Activated CD8-positive, alpha-beta memory T cell treated with anti-CD3 and anti-CD28 coated beads, Interleukin-2, amount 50 U/mL, for 24 hours (primary cell): ENCODE results near the gene PLCH1.

ENCODE experiments used
- DNase-seq: peaks from one replicate; pipeline ENCODE4 v3.0.0-alpha.2; 2020; ENCODE audit errors: extremely low read depth

The PLCH1 gene

DNA sequence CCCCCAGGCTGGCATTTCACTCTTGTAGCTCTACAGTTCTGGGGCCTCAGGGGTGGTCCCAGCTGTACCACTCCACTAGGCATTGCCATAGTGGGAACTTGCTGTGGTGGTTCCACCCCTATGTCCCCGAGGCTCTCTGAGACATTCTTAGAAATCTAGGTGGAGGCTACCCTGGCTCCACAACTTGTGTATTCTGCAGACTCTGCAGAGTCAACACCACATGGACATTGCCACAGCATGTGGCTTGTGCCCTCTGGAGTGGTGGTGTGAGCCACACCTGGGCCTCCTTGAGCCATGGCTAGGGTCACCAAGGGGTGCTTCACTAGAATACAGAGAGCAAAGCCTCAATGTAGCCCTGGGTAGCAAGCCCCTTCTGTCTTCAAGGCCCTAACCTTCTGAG lies 397.0 kb downstream of the PLCH1 start:
- no peak for DNase-seq

DNA sequence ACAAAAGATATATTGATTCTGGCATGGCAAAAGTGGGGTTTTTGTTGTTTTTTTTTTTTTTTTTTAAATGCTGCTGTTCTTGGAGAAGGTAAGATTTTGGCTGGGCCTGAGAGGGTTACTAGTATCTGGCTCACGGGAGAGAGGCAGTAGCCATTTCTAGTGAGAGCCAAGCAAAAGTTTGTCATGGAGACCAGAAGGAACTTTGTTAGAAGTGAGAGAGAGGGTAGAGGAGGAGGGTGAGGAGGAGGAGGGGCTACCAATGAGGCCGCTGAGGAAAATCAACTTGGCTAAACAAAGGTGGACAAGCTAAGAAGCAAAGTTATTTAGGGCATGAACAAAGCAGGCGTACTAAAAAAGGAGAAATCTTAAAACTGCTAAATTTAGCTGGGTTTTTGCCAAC lies 402.5 kb downstream of the PLCH1 start:
- DNase-seq, result no peak

DNA sequence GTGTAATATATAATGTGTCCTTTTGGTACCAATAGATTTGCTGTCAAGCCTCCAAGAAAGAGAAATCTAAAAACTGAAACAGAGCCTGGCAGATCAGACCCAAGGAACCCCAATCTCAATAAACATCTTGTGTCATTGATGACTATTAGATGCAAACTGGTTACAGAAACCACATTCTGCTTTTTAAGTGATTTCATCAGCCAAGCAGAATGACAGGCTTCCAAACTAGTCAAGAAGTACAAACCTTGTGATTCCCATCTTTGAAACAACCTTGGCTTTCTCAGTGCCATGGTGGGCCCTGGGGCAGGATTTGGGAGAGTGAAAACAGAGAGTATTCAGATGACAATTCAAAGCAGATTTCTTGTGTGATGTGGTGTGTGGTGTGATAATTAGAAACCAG lies 405.8 kb downstream of the PLCH1 start:
- no peak for DNase-seq

DNA sequence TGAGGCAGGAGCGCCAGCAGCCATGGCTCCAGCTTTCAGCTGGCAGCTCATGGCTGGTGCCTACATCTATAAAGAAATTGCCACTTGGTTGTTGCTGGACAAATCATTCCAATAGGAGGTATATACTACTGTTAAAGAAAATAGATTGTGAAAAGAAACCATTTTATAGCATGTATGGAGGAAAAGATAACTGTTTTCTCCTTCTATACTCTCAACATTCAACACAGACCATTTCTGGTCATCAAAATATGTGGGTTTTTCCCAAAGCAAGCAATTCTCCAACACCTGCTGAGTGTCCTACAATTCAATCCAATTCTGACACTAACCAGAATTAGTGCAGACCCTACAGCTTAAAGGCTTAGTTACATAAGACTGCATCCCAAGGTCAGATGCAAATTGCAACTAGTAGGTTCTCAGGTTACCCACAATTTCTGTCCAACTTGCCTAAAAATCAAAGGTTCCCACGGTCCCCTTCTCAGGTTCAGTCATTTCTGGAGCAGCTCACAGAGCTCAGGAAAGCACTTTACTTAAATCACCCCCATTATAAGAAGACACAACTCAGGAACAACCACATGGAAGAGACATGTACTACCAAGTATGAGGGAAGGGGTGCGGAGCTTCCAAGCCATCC lies 409.0 kb downstream of the PLCH1 start:
- DNase-seq, result no peak

DNA sequence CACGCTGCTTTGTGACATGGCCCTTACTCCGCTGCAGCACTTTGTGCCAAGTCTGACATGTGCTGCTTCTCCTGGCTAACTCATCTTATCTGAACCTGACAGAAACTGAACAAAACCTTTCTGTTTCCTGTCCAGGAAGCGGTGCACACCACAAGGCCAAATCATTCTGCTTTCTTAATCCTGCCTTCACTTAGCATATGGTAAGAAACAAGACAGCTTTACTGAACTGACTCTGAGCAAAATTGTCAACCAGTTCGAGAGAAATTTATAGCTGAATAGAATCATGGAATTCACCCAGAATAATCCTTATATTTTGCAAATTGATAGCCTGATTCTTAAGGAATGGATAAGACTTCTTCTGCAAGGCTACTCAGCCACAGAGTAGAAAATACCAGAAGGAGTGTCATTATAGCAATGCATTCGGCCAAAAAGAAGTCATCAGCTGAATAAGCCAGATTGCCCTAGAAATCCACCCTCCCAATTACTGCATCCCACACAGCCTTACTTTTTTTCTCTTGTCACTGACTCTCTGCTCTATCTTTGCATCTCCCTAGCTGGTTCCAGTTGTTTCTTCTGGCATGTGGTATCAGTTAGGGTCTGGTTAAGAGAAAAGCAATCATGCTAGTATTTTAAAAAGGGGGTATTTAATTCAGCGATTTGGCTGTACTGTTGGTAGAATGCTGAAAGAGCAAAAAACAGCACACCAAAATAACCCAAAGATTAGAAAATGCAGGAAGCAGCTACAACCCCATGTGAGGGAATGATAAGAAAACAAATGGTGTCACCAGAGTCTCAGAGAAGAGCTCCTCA lies 409.8 kb downstream of the PLCH1 start:
- DNase-seq, result no peak

DNA sequence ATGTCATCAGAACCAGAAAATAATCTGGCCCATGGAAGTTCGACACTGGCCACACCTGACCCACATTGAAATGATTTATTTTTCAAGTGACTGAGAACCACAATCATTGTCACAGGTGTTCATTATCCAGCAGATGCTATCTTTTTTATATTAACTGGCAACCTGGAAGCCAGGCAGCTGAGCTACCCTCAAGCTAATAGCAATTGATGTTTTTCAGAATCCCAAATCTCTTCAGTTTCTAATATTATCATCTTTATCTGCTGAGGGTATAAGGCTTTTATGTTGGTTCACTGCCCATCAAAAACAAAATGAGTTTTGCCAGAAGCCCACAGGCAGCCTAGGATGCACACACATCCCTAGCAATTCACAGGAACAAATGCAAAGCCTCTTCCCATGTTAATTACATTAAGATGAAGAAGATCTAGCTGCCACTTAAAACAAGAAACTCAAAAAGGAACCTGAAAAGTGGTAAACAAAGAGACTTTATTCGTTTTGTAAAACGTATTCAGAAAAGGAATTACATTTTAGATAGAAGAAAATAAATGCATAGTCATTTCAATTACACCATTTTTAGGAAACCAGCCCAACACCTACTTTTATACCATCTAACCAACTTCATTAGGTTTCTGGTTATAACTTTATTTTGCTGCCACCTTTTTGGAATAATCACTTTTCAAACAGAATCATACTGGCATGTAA lies 410.5 kb downstream of the PLCH1 start:
- DNase-seq, result no peak

DNA sequence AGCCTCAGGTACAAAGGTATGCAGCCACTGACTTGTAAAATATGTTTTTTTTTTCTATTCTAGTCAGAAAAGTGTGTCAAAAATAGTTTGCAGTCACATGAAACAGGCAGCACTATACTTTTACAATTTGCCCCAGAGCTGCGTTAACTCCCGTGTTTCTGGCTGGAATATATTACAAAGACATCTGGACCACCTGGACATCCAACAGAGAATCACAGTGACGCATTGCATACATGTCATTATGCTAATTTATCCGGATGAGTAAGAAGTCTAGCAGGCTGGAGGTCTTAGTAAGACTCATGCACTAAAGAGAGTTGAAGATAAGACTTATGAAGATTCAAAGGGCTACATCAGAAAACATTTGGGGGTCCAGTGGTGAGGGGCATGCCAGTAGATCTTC lies 412.2 kb downstream of the PLCH1 start:
- no peak for DNase-seq

DNA sequence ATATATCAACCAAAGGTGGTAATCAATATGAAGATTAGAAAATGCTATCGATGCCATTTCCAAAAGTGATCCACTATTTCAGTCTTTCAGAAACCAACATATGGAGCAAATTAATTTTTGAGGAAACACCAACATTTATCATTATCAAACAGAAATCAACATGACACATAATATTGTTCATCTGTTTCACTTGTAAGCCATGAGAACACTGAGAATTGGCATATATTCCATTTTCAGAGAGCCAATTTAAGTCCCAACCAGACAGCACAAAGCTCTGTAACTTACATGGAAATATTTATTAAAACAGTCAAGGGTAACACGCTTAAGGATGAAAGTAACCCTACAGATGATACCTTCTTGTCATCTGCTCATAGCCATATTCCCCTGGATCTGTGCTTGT lies 413.8 kb downstream of the PLCH1 start:
- DNase-seq, result no peak

DNA sequence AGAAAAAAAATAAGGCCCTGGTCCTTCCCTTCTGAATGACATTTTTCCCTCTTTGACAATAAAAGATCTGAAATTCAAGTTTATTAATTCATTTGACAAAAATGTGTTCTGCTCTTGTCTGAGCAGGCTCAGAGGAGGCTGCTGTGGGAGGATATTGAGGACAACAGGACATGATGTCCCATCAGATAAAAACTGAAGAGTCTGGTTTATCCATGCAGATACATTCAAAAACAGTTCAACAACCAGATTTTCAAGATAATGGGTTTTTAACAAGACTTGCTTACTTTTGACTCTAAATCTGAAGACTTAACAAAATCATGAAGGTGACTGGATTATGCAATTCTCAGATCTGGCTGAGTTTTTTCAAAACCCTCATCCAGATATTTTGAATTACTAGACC lies 414.5 kb downstream of the PLCH1 start:
- no peak for DNase-seq

DNA sequence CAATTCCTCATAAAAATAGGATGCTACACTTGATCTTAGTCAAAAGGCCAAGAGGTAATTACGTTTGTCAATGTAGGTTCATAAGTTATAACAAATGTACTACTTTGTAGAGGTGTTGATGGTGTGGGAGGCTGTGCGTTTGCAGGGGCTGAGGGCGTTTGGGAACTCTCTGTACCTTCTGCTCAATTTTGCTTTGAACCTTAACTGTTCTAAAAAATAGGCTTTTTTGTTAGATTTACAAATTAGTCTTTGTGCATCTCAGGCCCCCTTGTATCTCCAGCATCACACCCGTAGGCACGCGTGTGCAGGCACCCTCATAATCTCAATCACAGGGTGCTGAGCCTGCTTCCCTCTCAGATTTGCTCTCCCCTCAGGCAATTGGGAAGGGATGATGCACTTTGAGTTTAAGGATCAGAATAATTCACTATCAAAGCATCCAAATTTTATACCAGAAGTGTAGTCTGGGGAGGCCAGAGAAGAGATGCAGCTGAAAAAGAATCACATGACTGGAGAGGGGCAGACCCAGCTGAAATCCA lies 415.3 kb downstream of the PLCH1 start:
- DNase-seq, result no peak

DNA sequence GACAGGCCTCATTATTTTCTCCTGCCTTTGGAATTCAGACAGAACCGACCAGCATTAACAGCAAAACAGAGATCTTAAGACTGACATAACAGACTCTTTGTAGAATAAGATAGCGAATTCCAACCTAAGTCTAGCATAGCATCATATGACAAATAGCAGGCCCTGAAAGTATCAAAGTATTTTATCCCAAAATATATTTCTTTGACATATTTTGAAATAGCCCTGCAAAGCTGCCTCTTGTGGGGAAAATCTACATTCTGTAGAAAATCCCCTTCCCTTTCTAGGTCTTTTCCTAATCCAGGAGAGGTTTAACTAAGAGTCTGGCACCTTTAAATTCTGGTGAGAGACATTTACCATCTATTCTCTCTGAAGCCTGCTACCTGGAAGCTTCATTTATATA lies 417.0 kb downstream of the PLCH1 start:
- DNase-seq, result no peak

DNA sequence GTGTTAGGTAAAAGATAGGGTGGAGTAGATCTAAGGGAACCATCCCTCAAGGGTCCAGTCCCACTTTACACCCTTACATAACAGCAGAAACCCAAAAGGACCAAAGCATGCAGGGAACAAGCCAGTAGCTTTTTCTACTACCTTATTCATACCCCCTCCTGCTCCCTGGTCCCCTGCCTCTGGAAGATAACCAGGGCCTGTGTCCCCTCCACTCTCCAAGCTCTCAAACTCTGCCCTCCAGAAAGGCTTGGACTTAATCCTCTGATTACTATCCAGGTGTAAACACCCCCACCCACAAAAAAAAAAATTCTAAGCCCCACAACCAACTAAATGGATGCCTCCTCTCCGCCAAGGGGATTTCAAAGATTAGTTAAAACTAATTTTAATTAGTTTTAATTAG lies 417.4 kb downstream of the PLCH1 start:
- no peak for DNase-seq

DNA sequence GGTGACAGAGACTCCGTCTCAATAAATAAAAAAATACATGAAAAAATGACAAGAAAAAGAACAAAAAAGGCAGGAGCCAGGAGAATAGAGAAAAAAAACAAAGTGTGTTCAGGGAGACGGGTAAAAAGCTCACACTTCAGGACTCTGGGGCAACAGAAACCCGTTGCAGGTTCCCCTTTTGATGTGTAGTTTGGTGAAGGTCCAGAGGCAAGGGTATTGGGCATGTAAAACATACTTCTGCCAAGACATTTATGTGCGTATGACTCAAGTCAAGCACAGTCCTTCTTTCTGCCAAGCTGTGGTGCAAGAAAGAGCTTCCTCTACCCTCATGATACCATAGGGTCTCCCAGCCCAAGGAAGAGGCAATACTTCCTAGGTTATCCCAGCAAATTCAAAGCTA lies 418.0 kb downstream of the PLCH1 start:
- no peak for DNase-seq

DNA sequence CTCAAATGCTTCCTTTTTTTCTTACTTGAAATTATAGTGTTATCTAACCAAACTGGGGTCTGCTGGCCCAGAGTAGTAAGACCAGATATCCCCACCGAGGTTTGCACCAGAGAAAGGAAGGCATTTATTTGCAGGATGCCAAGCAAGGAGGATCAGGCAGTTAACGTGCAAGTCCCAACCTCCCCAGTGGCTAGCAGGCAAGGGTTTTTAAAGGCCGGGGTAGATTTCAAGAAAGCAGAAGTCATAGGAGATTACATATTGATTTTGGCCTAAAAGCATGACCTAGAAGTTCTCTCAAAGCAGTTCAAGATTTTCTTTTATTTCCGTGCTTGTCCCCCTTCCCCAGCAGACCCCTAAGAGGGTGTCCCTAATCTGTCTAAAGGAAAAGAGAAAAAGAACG lies 418.6 kb downstream of the PLCH1 start:
- DNase-seq, result no peak
